Activated T-helper 17 cell treated with anti-CD3 and anti-CD28 coated beads, Interleukin-2, amount 50 U/mL, for 72 hours (primary cell): ENCODE measurements around the gene CCDC106. TPM values are rescaled to one million over a fixed set of nuclear protein-coding genes. Genes with fewer than 3 reads are reported as not detected.

Source experiments
- ATAC-seq: fragments of 150-1000 bp; cut with Tn5 transposase; replicated peaks from 2 replicates; pipeline ENCODE4 v1.10.0; 2021; ENCODE audit warnings: mild to moderate bottlenecking, moderate library complexity
- H3K27ac Mint-ChIP-seq: one replicate; pipeline ENCODE4 v1.8.0; 2022; ENCODE audit warnings: mixed read lengths
- H3K27me3 Mint-ChIP-seq: one replicate; pipeline ENCODE4 v1.8.0; 2022; ENCODE audit warnings: mixed read lengths
- H3K36me3 Mint-ChIP-seq: one replicate; pipeline ENCODE4 v1.8.0; 2022; ENCODE audit warnings: low read depth, mild to moderate bottlenecking, mixed read lengths
- H3K4me1 Mint-ChIP-seq: one replicate; pipeline ENCODE4 v1.8.0; 2022; ENCODE audit warnings: mixed read lengths
- H3K4me3 Mint-ChIP-seq: one replicate; pipeline ENCODE4 v1.8.0; 2022; ENCODE audit warnings: mild to moderate bottlenecking, mixed read lengths
- H3K9me3 Mint-ChIP-seq: one replicate; pipeline ENCODE4 v1.8.0; 2022; ENCODE audit warnings: mixed read lengths
- total RNA-seq, 2 donors: library from RNA; stranded (reverse); gene quantifications; one replicate each; pipeline ENCODE4 v1.2.3, GENCODE V29; 2022

CCDC106 gene
- total RNA-seq, result 1 to 10 TPM; 2.4 to 2.6 TPM

DNA sequence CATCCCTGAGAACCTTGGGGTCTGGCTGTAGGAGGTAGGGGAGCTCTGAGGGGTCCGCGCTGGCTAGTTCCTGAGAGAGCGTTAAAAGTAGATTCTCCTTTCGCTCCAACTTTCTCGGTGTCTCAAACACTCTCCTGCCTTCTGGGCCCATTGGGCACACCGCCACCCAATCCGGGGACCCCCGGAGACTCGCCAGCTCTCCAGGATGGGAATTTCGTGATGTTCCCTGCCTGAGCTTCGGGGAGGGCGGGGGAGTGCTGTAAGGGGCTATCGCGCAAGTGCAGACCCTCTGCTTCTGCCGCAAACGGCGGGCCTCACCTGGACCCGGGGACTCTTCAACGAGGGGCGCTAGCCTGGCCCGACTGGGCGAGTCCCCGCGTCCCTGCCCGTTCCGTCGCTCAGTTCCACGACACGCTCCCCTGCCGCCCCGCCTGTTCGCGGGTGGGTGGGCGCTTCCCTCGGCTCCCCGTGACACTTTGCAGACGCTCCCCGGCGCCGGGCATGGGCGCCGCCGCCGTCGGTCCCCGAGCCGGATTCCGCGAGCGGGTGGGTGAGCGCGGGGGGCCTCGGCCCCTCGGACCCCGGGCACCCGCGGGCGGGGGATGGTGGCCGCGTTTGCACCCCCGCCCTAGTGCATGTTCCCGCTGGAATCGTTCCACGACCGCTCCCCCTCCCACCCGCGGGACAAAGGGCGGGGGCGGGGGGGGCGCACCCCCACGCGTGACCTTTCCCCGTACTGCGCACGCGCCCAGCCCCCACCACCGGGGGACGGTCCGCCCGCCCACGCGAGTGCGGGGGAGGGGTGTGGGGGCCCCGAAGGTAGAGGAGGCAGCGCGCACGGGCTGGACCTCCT lies at the start of gene CCDC106:
Gene CCDC106, plus strand, starts transcription at position 481 of the 853 bp plus-strand sequence. CDS start 835 bp downstream, outside the sequence.
- Mint-ChIP-seq H3K4me1 (peaks cover 17% of the 10 kb centered on the region), H3K27me3 (no peaks in the 10 kb centered on the region), H3K36me3 (peaks cover 59% of the 10 kb centered on the region), H3K4me3 (peak within 1 kb of the TSS; percentile 65), H3K9me3 (no peaks in the 10 kb centered on the region), H3K27ac (peak within 1 kb of the TSS; percentile 46)
- ATAC-seq, result no peak

DNA sequence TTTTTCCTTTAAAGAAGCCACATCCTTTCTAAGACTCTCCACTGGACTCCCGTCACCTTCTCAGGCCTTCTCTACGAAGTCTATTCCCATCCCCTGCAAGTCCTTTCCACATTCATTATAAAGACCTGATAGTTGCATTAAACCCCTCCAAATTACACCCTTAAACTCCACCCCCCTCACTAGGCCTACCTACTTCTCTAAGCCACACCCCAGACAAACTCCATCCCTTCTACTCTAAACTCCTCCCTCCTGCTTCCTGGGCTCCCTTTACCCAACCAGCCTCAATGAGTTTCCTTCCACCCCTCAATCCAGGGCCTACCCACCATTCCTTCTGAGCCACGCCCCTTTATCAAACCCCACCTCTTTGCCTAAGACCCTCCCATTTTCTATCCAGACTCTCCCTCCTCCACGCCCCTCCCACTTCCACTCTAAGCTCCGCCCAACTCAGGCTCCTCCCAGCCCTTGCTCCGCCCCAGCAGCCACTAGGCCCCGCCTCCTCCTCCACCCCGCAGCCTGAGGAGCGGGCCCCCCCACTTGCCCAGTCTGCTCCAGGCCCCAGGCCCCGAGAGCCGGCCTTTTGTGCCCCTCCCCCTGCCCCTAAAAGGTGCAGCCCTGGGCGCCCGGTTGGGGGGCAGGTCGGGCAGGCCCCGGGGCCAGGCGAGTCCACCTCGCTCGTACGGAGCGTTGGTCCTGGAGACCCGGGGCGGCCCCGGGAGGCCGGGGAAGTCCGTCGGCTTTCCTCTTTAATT lies 49.1 kb upstream of the CCDC106 start:
- Mint-ChIP-seq H3K4me3 (peak overlapping the region; percentile 92), H3K36me3 (peaks cover 40% of the 10 kb centered on the region), H3K4me1 (peaks cover 22% of the 10 kb centered on the region), H3K27ac (peak overlapping the region; percentile 95), H3K9me3 (no peaks in the 10 kb centered on the region), H3K27me3 (no peaks in the 10 kb centered on the region)
- ATAC-seq, result peak; percentile 75

DNA sequence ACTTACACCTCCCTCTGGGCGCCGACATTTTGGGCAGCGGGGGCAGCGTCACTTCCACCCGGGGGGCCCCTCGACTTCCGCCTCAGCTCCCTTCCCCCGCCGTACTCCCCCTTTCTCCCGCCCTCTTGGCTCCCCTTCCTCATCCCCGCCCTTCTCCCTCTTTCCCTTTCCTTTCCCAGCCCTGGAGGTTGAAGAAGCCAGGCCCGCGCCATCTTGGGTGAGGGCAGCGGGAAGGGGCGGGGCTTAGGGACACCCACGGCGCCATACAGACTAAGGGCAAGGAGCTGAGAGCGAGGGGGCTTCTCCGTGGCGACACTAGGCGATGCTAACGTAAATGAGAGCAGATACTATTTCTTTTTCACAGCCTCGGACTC lies 48.6 kb upstream of the CCDC106 start, which contains the start of gene FIZ1:
Gene FIZ1, minus strand, starts transcription at position 50 of the 374 bp plus-strand sequence. CDS start 1,652 bp downstream, outside the sequence.
- Mint-ChIP-seq H3K27ac (peak within 1 kb of the TSS; percentile 95), H3K36me3 (peaks cover 40% of the 10 kb centered on the region), H3K4me3 (peak within 1 kb of the TSS; percentile 92), H3K27me3 (no peaks in the 10 kb centered on the region), H3K9me3 (no peaks in the 10 kb centered on the region), H3K4me1 (peaks cover 24% of the 10 kb centered on the region)
- ATAC-seq, result peak; percentile 83

DNA sequence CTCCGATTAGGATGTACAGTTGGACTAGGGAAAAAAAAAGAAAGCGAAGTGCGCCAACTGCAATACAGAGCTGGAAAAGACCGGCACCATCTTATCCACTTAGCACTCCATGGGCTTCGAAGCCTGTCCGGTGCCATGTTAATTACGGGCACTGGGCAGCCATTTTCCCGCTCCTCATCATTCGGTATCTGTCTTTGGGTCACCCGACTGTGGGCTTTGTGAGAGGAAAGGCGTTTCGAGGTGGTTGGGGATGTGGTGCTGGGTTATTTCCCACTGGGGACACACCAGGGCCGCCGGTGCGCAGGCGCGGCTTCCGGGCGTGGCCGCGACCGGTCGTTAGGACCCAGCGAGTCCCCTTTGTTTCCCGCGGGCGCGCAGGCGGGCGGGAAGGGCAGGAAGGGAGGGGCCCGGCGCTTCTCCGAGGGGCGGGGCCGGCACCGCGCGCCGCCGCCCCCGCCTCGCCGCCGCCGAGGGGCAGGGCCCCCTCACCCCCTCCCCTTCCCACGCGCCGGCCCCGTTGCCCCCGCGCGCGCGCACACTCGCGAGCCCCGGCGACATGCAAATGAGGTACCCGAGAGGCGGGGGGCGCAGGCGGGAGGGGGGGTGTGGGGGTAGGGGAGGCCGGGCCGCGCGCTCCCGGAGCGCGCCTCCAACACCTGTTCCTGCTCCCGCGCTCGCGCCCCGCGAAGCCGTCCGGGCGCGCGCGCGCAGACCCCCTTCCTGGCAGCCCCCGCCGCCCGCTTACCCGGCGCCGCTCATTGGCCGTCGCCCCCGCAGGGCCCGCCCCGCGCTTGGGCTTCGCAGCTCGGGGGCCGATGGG lies 48.0 kb upstream of the CCDC106 start, which contains the start of gene ZNF524:
Gene ZNF524, plus strand, starts transcription at position 447 of the 820 bp plus-strand sequence. CDS start 1,825 bp downstream, outside the sequence.
- peak; percentile 63 for ATAC-seq
- no peaks in the 10 kb centered on the region for H3K9me3 Mint-ChIP-seq
- H3K36me3 Mint-ChIP-seq, result peaks cover 34% of the 10 kb centered on the region
- H3K4me3 Mint-ChIP-seq, result peak within 1 kb of the TSS; percentile 92
- peak within 1 kb of the TSS; percentile 95 for H3K27ac Mint-ChIP-seq
- H3K27me3 Mint-ChIP-seq, result no peaks in the 10 kb centered on the region
- H3K4me1 Mint-ChIP-seq, result peaks cover 28% of the 10 kb centered on the region

DNA sequence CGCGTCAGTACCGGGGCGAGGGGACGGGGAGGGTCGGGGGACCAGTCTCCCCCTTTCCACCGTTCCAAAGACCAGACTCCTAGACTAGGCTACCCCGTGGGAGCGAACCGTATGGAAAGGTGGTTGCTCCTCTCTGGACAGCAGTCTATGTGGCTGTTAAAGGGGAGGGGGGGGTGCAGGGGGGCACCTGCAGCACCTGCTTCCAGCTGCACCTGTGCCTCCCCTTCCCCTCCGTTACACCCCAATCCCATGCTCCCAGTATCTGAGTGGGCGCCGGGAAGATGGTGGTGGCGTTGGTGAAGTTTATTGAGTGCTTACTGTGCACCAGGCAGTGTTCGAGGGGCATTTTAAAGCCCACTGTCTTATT lies 47.4 kb upstream of the CCDC106 start:
- Mint-ChIP-seq H3K27me3 (no peaks in the 10 kb centered on the region), H3K4me1 (peaks cover 28% of the 10 kb centered on the region), H3K9me3 (no peaks in the 10 kb centered on the region), H3K36me3 (peaks cover 29% of the 10 kb centered on the region), H3K4me3 (peak overlapping the region; percentile 89), H3K27ac (peak overlapping the region; percentile 90)
- ATAC-seq, result no peak

DNA sequence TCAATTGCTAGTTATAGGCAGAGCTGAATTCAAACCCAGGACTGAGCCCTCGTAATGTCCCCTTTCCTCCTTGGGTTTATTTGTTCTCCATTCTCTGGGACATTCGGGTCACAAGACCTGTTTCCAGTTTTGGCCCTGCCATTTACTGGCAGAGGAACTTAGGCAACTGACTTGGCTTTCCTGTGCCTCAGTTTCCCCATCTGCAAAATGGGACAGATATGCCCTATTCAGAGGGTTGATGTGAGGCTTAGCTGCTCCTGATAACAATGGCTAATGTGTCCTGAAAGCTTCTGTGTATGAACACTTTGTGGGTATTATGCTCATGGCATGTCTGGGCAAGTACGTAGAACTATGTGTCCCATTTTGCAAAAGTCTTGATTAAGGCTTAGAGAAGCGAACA lies 46.9 kb upstream of the CCDC106 start:
- Mint-ChIP-seq H3K4me1 (peaks cover 28% of the 10 kb centered on the region), H3K9me3 (no peaks in the 10 kb centered on the region), H3K4me3 (peak overlapping the region; percentile 89), H3K36me3 (peaks cover 29% of the 10 kb centered on the region), H3K27ac (peak overlapping the region; percentile 90), H3K27me3 (no peaks in the 10 kb centered on the region)
- ATAC-seq, result no peak

DNA sequence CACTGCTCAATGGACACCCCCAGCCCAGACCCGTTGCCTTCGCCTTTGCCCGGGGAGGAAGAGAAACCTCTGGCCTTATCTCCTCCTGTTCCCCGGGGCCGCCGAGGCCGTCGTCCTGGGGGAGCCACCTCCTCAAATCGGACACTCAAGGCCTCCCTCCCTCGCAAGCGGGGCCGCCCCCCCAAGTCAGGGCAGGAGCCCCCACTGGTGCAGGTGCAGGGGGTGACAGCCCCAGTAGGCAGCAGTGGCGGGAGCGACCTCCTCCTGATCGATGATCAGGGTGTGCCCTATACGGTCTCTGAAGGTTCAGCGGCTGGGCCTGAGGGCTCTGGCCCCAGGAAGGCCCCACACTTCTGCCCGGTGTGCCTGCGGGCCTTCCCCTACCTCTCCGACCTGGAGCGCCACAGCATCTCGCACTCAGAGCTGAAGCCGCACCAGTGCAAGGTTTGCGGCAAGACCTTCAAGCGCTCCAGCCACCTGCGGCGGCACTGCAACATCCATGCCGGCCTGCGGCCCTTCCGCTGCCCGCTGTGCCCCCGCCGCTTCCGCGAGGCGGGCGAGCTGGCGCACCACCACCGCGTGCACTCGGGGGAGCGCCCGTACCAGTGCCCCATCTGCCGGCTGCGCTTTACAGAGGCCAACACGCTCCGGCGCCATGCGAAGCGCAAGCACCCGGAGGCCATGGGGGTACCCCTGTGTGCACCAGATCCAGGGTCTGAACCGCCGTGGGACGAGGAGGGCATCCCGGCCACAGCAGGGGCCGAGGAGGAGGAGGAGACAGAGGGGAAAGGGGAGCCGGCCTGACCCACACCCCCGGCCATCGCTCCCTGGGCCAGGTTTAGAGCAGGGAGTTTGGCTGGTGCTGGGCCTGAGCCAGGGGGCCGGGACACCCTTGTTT lies 45.7 kb upstream of the CCDC106 start:
- Mint-ChIP-seq H3K4me3 (peak overlapping the region; percentile 89), H3K27me3 (no peaks in the 10 kb centered on the region)
- ATAC-seq, result no peak

DNA sequence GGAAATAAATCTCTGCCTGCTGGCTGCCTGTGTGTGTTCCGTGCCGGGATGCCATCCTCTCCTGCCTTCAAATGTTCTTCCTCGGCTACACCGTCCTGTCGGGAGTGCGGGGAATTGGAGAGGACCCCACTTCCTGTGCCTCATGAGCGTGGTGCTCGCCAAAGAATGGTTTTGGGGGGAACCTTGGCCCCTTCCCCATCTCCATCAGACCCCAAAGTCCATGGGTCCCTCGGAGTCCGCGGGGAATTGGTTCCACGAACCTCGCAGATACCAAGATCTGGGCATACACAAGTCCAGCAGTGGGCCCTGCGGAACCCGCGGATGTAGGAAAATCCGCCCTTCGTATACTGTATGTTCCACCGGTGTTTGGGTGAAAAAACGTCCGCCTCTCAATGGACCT lies 44.9 kb upstream of the CCDC106 start:
- H3K4me3 Mint-ChIP-seq, result peak overlapping the region; percentile 89

More for the DNA sequence above, 45.7 kb upstream of the CCDC106 start:
- Mint-ChIP-seq H3K4me1 (peaks cover 40% of the 10 kb centered on the region), H3K9me3 (no peaks in the 10 kb centered on the region), H3K36me3 (peaks cover 30% of the 10 kb centered on the region), H3K27ac (peak overlapping the region; percentile 90)

DNA sequence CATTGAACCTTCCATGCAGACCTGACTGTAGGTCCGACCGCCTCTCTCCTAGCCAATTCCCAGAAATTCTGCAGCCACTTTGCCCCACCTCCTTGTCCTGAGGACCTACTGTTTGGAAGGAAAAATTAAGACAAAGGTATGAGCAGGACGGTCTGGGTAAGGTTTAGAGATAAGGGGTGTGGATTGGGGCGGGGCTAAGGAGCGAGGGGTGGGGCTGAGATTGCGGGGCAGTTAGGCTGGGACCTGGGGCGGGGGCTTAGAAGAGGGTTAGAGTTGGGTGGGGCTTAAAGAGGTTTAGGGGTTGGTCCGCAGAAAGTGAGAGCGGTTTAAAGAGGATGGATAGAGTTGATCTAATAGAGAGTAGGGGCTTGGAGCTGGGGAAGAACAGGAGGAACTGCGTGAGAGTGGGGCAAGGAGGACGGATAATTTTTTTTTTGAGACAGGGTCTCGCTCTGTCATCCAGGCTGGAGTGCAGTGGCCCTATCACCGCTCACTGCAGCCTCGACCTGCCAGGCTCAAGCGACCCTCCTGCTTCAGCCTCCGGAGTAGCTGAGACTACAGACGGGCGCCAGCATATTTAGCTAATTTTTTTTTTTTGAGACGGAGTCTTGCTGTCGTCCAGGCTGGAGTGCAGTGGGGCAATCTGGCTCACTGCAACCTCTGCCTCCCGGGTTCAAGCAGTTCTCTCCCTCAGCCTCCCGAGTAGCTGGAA lies 44.3 kb upstream of the CCDC106 start:
- H3K4me3 Mint-ChIP-seq, result peak overlapping the region; percentile 89
- H3K9me3 Mint-ChIP-seq, result no peaks in the 10 kb centered on the region
- H3K4me1 Mint-ChIP-seq, result peaks cover 43% of the 10 kb centered on the region
- no peak for ATAC-seq
- peak overlapping the region; percentile 94 for H3K27ac Mint-ChIP-seq
- no peaks in the 10 kb centered on the region for H3K27me3 Mint-ChIP-seq
- peaks cover 33% of the 10 kb centered on the region for H3K36me3 Mint-ChIP-seq

More for the DNA sequence above, 44.9 kb upstream of the CCDC106 start:
- ATAC-seq, result no peak
- Mint-ChIP-seq H3K9me3 (no peaks in the 10 kb centered on the region), H3K27me3 (no peaks in the 10 kb centered on the region), H3K27ac (peak overlapping the region; percentile 31), H3K4me1 (peaks cover 45% of the 10 kb centered on the region), H3K36me3 (peaks cover 31% of the 10 kb centered on the region)

DNA sequence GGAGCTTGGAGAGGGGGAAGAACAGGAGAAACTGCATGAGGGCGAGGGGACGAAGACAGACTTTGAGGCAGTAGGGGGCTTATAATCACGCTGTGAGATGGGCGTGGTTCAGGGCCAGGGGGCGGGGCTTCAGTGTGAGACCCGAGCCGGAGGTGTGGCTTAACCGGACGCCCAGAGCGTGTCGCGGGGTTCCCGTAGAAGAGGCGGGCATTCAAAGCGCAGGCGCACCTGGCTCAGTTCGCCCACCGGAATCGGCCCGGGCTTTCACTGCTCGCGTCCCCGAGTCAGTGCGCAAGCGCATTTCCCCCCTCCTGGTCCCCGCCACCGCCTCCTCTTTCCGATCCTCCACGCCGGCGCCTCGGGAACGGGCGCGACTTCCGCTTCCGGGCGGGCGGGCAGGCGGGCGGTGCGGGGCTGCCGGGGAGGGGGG lies 42.8 kb upstream of the CCDC106 start:
- H3K27ac Mint-ChIP-seq, result peak overlapping the region; percentile 94
- no peaks in the 10 kb centered on the region for H3K9me3 Mint-ChIP-seq
- peaks cover 44% of the 10 kb centered on the region for H3K4me1 Mint-ChIP-seq
- peaks cover 44% of the 10 kb centered on the region for H3K36me3 Mint-ChIP-seq
- H3K27me3 Mint-ChIP-seq, result no peaks in the 10 kb centered on the region
- H3K4me3 Mint-ChIP-seq, result peak overlapping the region; percentile 89
- ATAC-seq, result peak; percentile 85

DNA sequence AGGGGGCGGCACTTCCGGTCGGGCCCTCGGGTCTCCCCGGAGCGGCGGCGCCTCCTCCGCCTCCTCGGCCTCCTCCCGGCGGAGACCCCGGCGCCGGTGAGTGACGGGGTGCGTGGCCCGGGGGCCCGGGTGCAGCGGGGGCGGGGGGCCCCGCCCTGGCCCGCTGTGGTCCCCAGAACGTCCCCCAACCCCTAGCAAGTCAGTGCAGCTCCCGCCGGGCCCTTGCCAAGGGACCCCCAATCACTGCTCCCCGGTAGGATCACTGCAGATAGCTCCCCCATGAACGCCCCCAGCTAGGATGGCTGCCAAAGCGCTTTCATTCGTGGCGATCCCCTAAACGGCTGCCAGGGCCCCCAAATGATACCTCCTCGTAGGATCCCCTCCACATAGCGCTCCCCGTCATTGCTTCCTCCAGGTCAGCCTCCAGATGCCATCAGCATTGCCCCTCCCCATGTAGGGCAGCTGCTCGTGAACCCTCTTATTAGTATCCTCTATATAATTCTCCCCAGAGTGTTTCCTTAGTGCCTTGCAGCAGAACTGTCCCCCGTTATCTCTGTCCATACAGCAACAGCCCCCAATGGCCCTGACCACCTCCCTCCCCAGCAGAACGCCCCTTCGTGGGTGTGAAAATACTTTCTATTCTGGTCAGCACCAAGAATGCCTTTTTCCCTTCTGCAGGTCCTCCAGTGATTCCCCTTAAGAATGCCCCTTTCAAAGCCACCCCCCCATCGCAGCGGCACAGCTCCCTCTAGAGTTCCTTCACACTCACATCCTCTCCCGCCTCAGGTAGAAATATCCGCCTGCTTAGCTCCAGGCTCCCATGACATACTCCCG lies 42.2 kb upstream of the CCDC106 start, which contains the start of gene ZNF865:
Gene ZNF865, plus strand, starts transcription at position 11 of the 834 bp plus-strand sequence. CDS start 7,972 bp downstream, outside the sequence.
- Mint-ChIP-seq H3K27me3 (no peaks in the 10 kb centered on the region), H3K27ac (peak within 1 kb of the TSS; percentile 94), H3K9me3 (no peaks in the 10 kb centered on the region), H3K4me1 (peaks cover 49% of the 10 kb centered on the region), H3K36me3 (peaks cover 44% of the 10 kb centered on the region), H3K4me3 (peak within 1 kb of the TSS; percentile 89)
- peak; percentile 54 for ATAC-seq

DNA sequence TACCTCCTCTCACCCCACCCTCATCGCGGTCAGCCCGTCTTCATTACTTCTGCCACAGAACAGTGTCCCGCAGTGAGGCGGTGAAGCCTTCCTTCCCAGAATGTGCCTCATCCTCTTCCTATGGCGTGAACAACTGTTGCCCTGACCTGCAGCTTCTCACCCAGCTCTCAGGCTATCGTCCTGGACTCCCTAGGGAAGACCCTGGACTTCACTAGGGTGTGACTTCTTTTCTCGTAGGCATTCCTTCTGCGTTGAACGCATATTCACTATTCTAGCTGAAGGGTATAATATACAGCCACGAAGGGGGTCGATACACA lies 41.6 kb upstream of the CCDC106 start:
- ATAC-seq, result no peak
- peaks cover 44% of the 10 kb centered on the region for H3K36me3 Mint-ChIP-seq
- H3K4me3 Mint-ChIP-seq, result peak overlapping the region; percentile 89
- H3K27ac Mint-ChIP-seq, result peak overlapping the region; percentile 90
- no peaks in the 10 kb centered on the region for H3K27me3 Mint-ChIP-seq
- H3K9me3 Mint-ChIP-seq, result no peaks in the 10 kb centered on the region
- peaks cover 48% of the 10 kb centered on the region for H3K4me1 Mint-ChIP-seq
